H1 (cell line): ENCODE measurements around the gene PDYN. TPM values are rescaled to one million over a fixed set of nuclear protein-coding genes. Genes with fewer than 3 reads are reported as not detected.

ENCODE experiments used
- CHD7 ChIP-seq: fragments of 300-600 bp; sonication (generic); IDR thresholded peaks from 2 replicates; pipeline ENCODE4 v1.7.1; 2012; ENCODE audit warnings: low read length, moderate library complexity, mild to moderate bottlenecking, inconsistent platforms; ENCODE audit not compliant: insufficient replicate concordance
- E2F6 ChIP-seq: IDR thresholded peaks from 2 replicates; pipeline ENCODE4 v1.6.1; 2012; ENCODE audit warnings: inconsistent platforms
- SIN3A ChIP-seq, 2 experiments: IDR thresholded peaks in 1 of 2; conservative IDR thresholded peaks in 1 of 2; 2 replicates each; pipeline ENCODE4 v1.6.1; 2011 to 2012; ENCODE audit warnings: low read length in 2 of 2, improper control_type of control experiment in 1 of 2, low read depth in 1 of 2, mild to moderate bottlenecking in 1 of 2
- polyA plus RNA-seq, 7 experiments: library from polyadenylated mRNA; depleted of rRNA in 3 of 7; stranded (reverse) in 5 of 7; unstranded in 2 of 7; fragments of >200 nt in 5 of 7; fragments of 200-250 nt in 2 of 7; gene quantifications; 1 replicate in 5 of 7; 2 replicates in 1 of 7; 4 replicates in 1 of 7; pipeline versions ENCODE4 v1.2.1 to v1.2.3, GENCODE V29; 2011 to 2013; ENCODE audit warnings: missing spikeins in 2 of 7, mixed read lengths in 2 of 7
- total RNA-seq: library from RNA; stranded (reverse); fragmentation: NEBNext Ultra II Directional; extraction: Animal tissue kit (Norgen Biotek cat#: 25700); gene quantifications from 2 replicates; pipeline ENCODE4 v1.2.1, GENCODE V29; 2021

PDYN gene
- total and polyA plus RNA-seq, 2 of the 8 experiments (the other 6 are each of a cell fraction or from before 2014, with no cell fraction given): 0.54 to 0.60 TPM

- TF ChIP-seq CHD7 (no peak), E2F6 (no peak), SIN3A (conservative IDR thresholded peaks at IDR 0.05 in 1 of 2, IDR thresholded peaks at IDR 0.05 in 1 of 2; ENCODE audit: low read depth in 1 of 2, low read length in 2 of 2) (no peak)
Observed at GRCh38 chr20:1968964-1969363, 24.9 kb downstream of the PDYN start (continued).
